Colonic mucosa (tissue), 4 donors: ENCODE results near the gene SSH3. TPM values are rescaled to one million over a fixed set of nuclear protein-coding genes. Genes with fewer than 3 reads are reported as not detected.

Experiments
- DNase-seq: peaks from one replicate; pipeline ENCODE4 v3.0.0-alpha.2; 2020
- H3K27ac ChIP-seq: fragments of 200-600 bp; one replicate; pipeline ENCODE4 v1.8.0; 2021
- H3K27me3 ChIP-seq: fragments of 200-600 bp; one replicate; pipeline ENCODE4 v1.8.0; 2021
- H3K36me3 ChIP-seq: fragments of 200-600 bp; one replicate; pipeline ENCODE4 v1.8.0; 2021
- H3K4me1 ChIP-seq: fragments of 200-600 bp; one replicate; pipeline ENCODE4 v1.8.0; 2021; ENCODE audit warnings: mild to moderate bottlenecking
- H3K4me3 ChIP-seq: fragments of 200-600 bp; one replicate; pipeline ENCODE4 v1.8.0; 2021
- H3K9ac ChIP-seq, 2 donors: one replicate each; pipeline ENCODE4 v1.7.0; 2013; ENCODE audit warnings: control low read depth in 2 of 2, low read depth in 2 of 2, low read length in 2 of 2
- H3K9me3 ChIP-seq: fragments of 200-600 bp; one replicate; pipeline ENCODE4 v1.8.0; 2021
- CTCF ChIP-seq: fragments of 200-600 bp; IDR thresholded peaks from one replicate; pipeline ENCODE4 v1.8.0; 2022; ENCODE audit warnings: antibody characterized with exemption, mild to moderate bottlenecking
- intact Hi-C: fragments of 100-400 bp; cut with DNase I; formaldehyde crosslinking; loops from one replicate; pipeline ENCODE4 v1.14.1; 2022
- total RNA-seq, 2 donors: library from RNA; stranded (reverse); fragmentation: NEBNext Ultra II Directional in 1 of 2; extraction: Animal tissue kit (Norgen Biotek cat#: 25700) in 1 of 2; gene quantifications; one replicate each; pipeline ENCODE4 v1.2.1, GENCODE V29; 2021
- donor health status: healthy.
- donor health status: DM: no; HTN: no; CAD: no.
- donor health status: DM: no; HTN: no; CAD: no.

The SSH3 gene
- 10 to 100 TPM; 69.7 to 81.7 TPM for total RNA-seq

- Histone ChIP-seq H3K36me3 (no peaks in the 10 kb centered on the region), H3K27ac (peak within 1 kb of the TSS; percentile 85), H3K27me3 (no peaks in the 10 kb centered on the region), H3K9me3 (no peaks in the 10 kb centered on the region), H3K9ac (peak within 1 kb of the TSS; percentile 94 to 96), H3K4me3 (peak within 1 kb of the TSS; percentile 95), H3K4me1 (peaks cover 15% of the 10 kb centered on the region)
- intact Hi-C loops, result no loop called here
- no peak for TF ChIP-seq CTCF
- DNase-seq, result peak; percentile 90
Measured at GRCh38 chr11:67303132-67303834, at the start of gene SSH3. Gene SSH3 (plus strand): TSS chr11:67303530. CDS start chr11:67303626, 96 bp downstream.

GRCh38 chr11:67253872-67254624, 49.3 kb upstream of the SSH3 start:
- Histone ChIP-seq H3K9ac (no peak overlapping the region), H3K27me3 (no peaks in the 10 kb centered on the region), H3K36me3 (peaks cover 42% of the 10 kb centered on the region), H3K9me3 (no peaks in the 10 kb centered on the region), H3K4me1 (no peaks in the 10 kb centered on the region), H3K27ac (no peak overlapping the region), H3K4me3 (no peak overlapping the region)
- intact Hi-C loops, result no loop called here
- TF ChIP-seq CTCF, result no peak
- DNase-seq, result no peak

GRCh38 chr11:67254798-67255197, 48.5 kb upstream of the SSH3 start:
- Histone ChIP-seq H3K9me3 (no peaks in the 10 kb centered on the region), H3K4me1 (no peaks in the 10 kb centered on the region), H3K36me3 (peaks cover 36% of the 10 kb centered on the region), H3K27ac (no peak overlapping the region), H3K9ac (no peak overlapping the region), H3K4me3 (no peak overlapping the region), H3K27me3 (no peaks in the 10 kb centered on the region)
- no peak for TF ChIP-seq CTCF
- DNase-seq, result no peak
- intact Hi-C loops, result no loop called here

GRCh38 chr11:67255353-67255752, 48.0 kb upstream of the SSH3 start:
- intact Hi-C loops, result no loop called here
- H3K9ac ChIP-seq, result no peak overlapping the region
- H3K27ac ChIP-seq, result no peak overlapping the region
- TF ChIP-seq CTCF, result no peak
- no peaks in the 10 kb centered on the region for H3K27me3 ChIP-seq
- H3K4me3 ChIP-seq, result no peak overlapping the region
- no peaks in the 10 kb centered on the region for H3K9me3 ChIP-seq
- H3K36me3 ChIP-seq, result peaks cover 31% of the 10 kb centered on the region
- no peak for DNase-seq
- no peaks in the 10 kb centered on the region for H3K4me1 ChIP-seq

- Histone ChIP-seq H3K4me1 (no peaks in the 10 kb centered on the region), H3K9me3 (no peaks in the 10 kb centered on the region), H3K27me3 (no peaks in the 10 kb centered on the region), H3K36me3 (peaks cover 27% of the 10 kb centered on the region), H3K9ac (no peak overlapping the region), H3K27ac (no peak overlapping the region), H3K4me3 (no peak overlapping the region)
- intact Hi-C loops, result no loop called here
- DNase-seq, result no peak
- no peak for TF ChIP-seq CTCF
Measured at GRCh38 chr11:67255864-67256263, 47.5 kb upstream of the SSH3 start.
